H9 (cell line): ENCODE measurements around the gene TTC33. TPM values are rescaled to one million over a fixed set of nuclear protein-coding genes. Genes with fewer than 3 reads are reported as not detected.

ENCODE experiments used
- DNase-seq: peaks from one replicate; pipeline ENCODE4 v3.0.0-alpha.2; 2017
- H2AFZ ChIP-seq: one replicate; pipeline ENCODE4 v1.6.1; 2013; ENCODE audit warnings: mild to moderate bottlenecking, low read length, control low read depth, moderate library complexity
- H2AK5ac ChIP-seq: 2 replicates; pipeline ENCODE4 v1.6.1; 2013; ENCODE audit warnings: low read length, control low read depth, mixed read lengths; ENCODE audit not compliant: insufficient read length
- H2BK120ac ChIP-seq: one replicate; pipeline ENCODE4 v1.6.1; 2013; ENCODE audit warnings: low read depth, mild to moderate bottlenecking, low read length, control low read depth, inconsistent platforms; ENCODE audit not compliant: poor library complexity, severe bottlenecking
- H2BK12ac ChIP-seq: 2 replicates; pipeline ENCODE4 v1.6.1; 2013; ENCODE audit warnings: low read length, control low read depth, mixed read lengths, low read depth; ENCODE audit not compliant: insufficient read length
- H2BK15ac ChIP-seq: 2 replicates; pipeline ENCODE4 v1.6.1; 2013; ENCODE audit warnings: low read depth, low read length, control low read depth
- H2BK20ac ChIP-seq: one replicate; pipeline ENCODE4 v1.6.1; 2013; ENCODE audit warnings: low read depth, mild to moderate bottlenecking, low read length, control low read depth, inconsistent platforms; ENCODE audit not compliant: poor library complexity, severe bottlenecking
- H2BK5ac ChIP-seq: 2 replicates; pipeline ENCODE4 v1.6.1; 2013; ENCODE audit warnings: low read length, control low read depth, mixed read lengths; ENCODE audit not compliant: insufficient read length
- H3K14ac ChIP-seq: 2 replicates; pipeline ENCODE4 v1.6.1; 2013; ENCODE audit warnings: low read length, control low read depth; ENCODE audit not compliant: insufficient read depth
- H3K18ac ChIP-seq: 2 replicates; pipeline ENCODE4 v1.6.1; 2013; ENCODE audit warnings: low read depth, mild to moderate bottlenecking, mixed read lengths, low read length, control low read depth; ENCODE audit not compliant: insufficient read length
- H3K23ac ChIP-seq: 2 replicates; pipeline ENCODE4 v1.6.1; 2013; ENCODE audit warnings: low read length, control low read depth, mixed read lengths, low read depth; ENCODE audit not compliant: insufficient read length
- H3K23me2 ChIP-seq: 2 replicates; pipeline ENCODE4 v1.6.1; 2013; ENCODE audit warnings: low read depth, mild to moderate bottlenecking, mixed read lengths, low read length, control low read depth; ENCODE audit not compliant: insufficient read length, poor library complexity, severe bottlenecking
- H3K27ac ChIP-seq: 2 replicates; pipeline ENCODE4 v1.5.1; 2013; ENCODE audit warnings: low read length, control low read depth, mixed read lengths, low read depth; ENCODE audit not compliant: insufficient read length
- H3K27me3 ChIP-seq: 2 replicates; pipeline ENCODE4 v1.6.1; 2013; ENCODE audit warnings: low read length, control low read depth, inconsistent platforms; ENCODE audit not compliant: insufficient read depth
- H3K4ac ChIP-seq: 2 replicates; pipeline ENCODE4 v1.6.1; 2013; ENCODE audit warnings: low read depth, mild to moderate bottlenecking, control low read depth, inconsistent platforms, low read length, moderate library complexity
- H3K4me1 ChIP-seq: 2 replicates; pipeline ENCODE4 v1.6.1; 2013; ENCODE audit warnings: low read length, control low read depth, inconsistent platforms; ENCODE audit not compliant: insufficient read depth
- H3K4me2 ChIP-seq: 2 replicates; pipeline ENCODE4 v1.6.1; 2013; ENCODE audit warnings: low read length, control low read depth, mixed read lengths; ENCODE audit not compliant: insufficient read length, insufficient read depth
- H3K56ac ChIP-seq: 2 replicates; pipeline ENCODE4 v1.6.1; 2013; ENCODE audit warnings: low read depth, mild to moderate bottlenecking, mixed read lengths, low read length, control low read depth; ENCODE audit not compliant: insufficient read length
- H3K79me1 ChIP-seq: 2 replicates; pipeline ENCODE4 v1.6.1; 2013; ENCODE audit warnings: low read depth, mild to moderate bottlenecking, moderate library complexity, low read length, control low read depth, inconsistent platforms; ENCODE audit not compliant: insufficient read depth, poor library complexity, severe bottlenecking
- H3K79me2 ChIP-seq: 2 replicates; pipeline ENCODE4 v1.6.1; 2013; ENCODE audit warnings: low read length, control low read depth, inconsistent platforms; ENCODE audit not compliant: insufficient read depth
- H3K9ac ChIP-seq: 2 replicates; pipeline ENCODE4 v1.6.1; 2013; ENCODE audit warnings: low read length, control low read depth, mixed read lengths; ENCODE audit not compliant: insufficient read length; ENCODE audit errors: extremely low read depth
- H3K9me3 ChIP-seq: one replicate; pipeline ENCODE4 v1.6.1; 2013; ENCODE audit warnings: low read depth, low read length, inconsistent platforms; ENCODE audit not compliant: control insufficient read depth
- H3T11ph ChIP-seq: one replicate; pipeline ENCODE4 v1.6.1; 2013; ENCODE audit warnings: mild to moderate bottlenecking, low read length, control low read depth, inconsistent platforms
- H4K20me1 ChIP-seq: one replicate; pipeline ENCODE4 v1.6.1; 2013; ENCODE audit not compliant: control insufficient read depth, insufficient read length, insufficient read depth
- H4K5ac ChIP-seq: 2 replicates; pipeline ENCODE4 v1.6.1; 2013; ENCODE audit warnings: low read depth, mild to moderate bottlenecking, mixed read lengths, low read length, control low read depth; ENCODE audit not compliant: insufficient read length
- H4K8ac ChIP-seq: replicated peaks from 2 replicates; pipeline ENCODE4 v1.6.1; 2013; ENCODE audit warnings: low read length, control low read depth, mixed read lengths, low read depth; ENCODE audit not compliant: insufficient read length
- H4K91ac ChIP-seq: 2 replicates; pipeline ENCODE4 v1.6.1; 2013; ENCODE audit warnings: low read depth, mild to moderate bottlenecking, moderate library complexity, mixed read lengths, low read length, control low read depth; ENCODE audit not compliant: insufficient read length
- H3K27ac Mint-ChIP-seq, 3 experiments: 2 replicates in 2 of 3; 3 replicates in 1 of 3; pipeline ENCODE4 v1.8.0; 2020 to 2021; ENCODE audit warnings: mixed read lengths in 3 of 3, mild to moderate bottlenecking in 1 of 3, moderate library complexity in 1 of 3
- H3K27me3 Mint-ChIP-seq: 2 replicates; pipeline ENCODE4 v1.8.0; 2021; ENCODE audit warnings: low read depth, mild to moderate bottlenecking, moderate library complexity, mixed read lengths
- H3K36me3 Mint-ChIP-seq, 3 experiments: 2 replicates in 2 of 3; 3 replicates in 1 of 3; pipeline ENCODE4 v1.8.0; 2020 to 2021; ENCODE audit warnings: low read depth in 3 of 3, mixed read lengths in 3 of 3; ENCODE audit not compliant: insufficient read depth in 1 of 3
- H3K4me1 Mint-ChIP-seq, 2 experiments: 2 replicates each; pipeline ENCODE4 v1.8.0; 2020; ENCODE audit warnings: mixed read lengths in 2 of 2
- H3K4me3 Mint-ChIP-seq, 2 experiments: 2 replicates in 1 of 2; 3 replicates in 1 of 2; pipeline ENCODE4 v1.8.0; 2020 to 2021; ENCODE audit warnings: mild to moderate bottlenecking in 2 of 2, mixed read lengths in 2 of 2, moderate library complexity in 1 of 2
- H3K9me3 Mint-ChIP-seq, 2 experiments: 2 replicates in 1 of 2; 3 replicates in 1 of 2; pipeline ENCODE4 v1.8.0; 2020; ENCODE audit warnings: mild to moderate bottlenecking in 2 of 2, mixed read lengths in 2 of 2, moderate library complexity in 1 of 2
- total RNA-seq: library from RNA; stranded (reverse); gene quantifications from 2 replicates; pipeline ENCODE4 v1.2.1, GENCODE V29; 2021
- TF ChIP-seq, protein P1 (sequence below): fragments of 200-600 bp; sonication (generic); conservative IDR thresholded peaks from 3 replicates; pipeline ENCODE4 v1.8.0; 2021; ENCODE audit warnings: antibody characterized with exemption, mild to moderate bottlenecking

Gene TTC33
- total RNA-seq, 1 experiment from 2014 or later: 7.3 TPM

DNA sequence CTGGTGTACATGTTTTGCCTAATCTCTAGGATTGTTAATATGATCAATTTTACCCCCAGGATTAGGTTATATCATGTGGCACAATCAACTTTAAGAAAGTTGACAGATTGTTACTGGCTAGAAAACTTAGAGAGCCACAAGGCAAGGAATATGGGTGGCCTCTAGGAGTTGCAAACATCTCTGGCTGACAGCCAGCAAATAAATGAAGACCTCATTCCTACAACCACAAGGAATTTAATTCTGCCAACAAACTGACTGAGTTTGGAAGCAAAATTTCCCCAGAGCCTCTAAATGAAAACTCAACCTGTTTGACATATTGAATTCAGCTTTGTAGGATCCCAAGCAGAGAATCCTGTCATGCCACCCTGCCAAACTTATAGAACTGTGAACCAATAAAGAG lies 272.4 kb downstream of the TTC33 start:
- DNase-seq: no peak
- no peak overlapping the region for H3K4me2 ChIP-seq
- no peak overlapping the region for H4K91ac ChIP-seq
- H3K9me3 Mint-ChIP-seq: no peaks in the 10 kb centered on the region
- no peak overlapping the region for H3K9ac ChIP-seq
- H2BK120ac ChIP-seq: no peak overlapping the region
- H3K4me3 Mint-ChIP-seq: no peak overlapping the region
- no peaks in the 10 kb centered on the region for H3K79me2 ChIP-seq
- no peaks in the 10 kb centered on the region for H3K4me1 ChIP-seq
- H3K14ac ChIP-seq: no peak overlapping the region
- no peaks in the 10 kb centered on the region for H4K20me1 ChIP-seq
- H2BK15ac ChIP-seq: no peak overlapping the region
- no peaks in the 10 kb centered on the region for H3K36me3 Mint-ChIP-seq
- no peaks in the 10 kb centered on the region for H3K4me1 Mint-ChIP-seq
- no peak overlapping the region for H2AK5ac ChIP-seq
- no peak overlapping the region for H3K18ac ChIP-seq
- H3K27me3 Mint-ChIP-seq: no peaks in the 10 kb centered on the region
- H3K27ac Mint-ChIP-seq: no peak overlapping the region
- no peak overlapping the region for H2BK12ac ChIP-seq
- H3K9me3 ChIP-seq: no peaks in the 10 kb centered on the region
- no peak overlapping the region for H4K5ac ChIP-seq
- no peak overlapping the region for H3K4ac ChIP-seq
- H3K79me1 ChIP-seq: no peaks in the 10 kb centered on the region
- no peak overlapping the region for H3K56ac ChIP-seq
- TF ChIP-seq, protein P1, sequence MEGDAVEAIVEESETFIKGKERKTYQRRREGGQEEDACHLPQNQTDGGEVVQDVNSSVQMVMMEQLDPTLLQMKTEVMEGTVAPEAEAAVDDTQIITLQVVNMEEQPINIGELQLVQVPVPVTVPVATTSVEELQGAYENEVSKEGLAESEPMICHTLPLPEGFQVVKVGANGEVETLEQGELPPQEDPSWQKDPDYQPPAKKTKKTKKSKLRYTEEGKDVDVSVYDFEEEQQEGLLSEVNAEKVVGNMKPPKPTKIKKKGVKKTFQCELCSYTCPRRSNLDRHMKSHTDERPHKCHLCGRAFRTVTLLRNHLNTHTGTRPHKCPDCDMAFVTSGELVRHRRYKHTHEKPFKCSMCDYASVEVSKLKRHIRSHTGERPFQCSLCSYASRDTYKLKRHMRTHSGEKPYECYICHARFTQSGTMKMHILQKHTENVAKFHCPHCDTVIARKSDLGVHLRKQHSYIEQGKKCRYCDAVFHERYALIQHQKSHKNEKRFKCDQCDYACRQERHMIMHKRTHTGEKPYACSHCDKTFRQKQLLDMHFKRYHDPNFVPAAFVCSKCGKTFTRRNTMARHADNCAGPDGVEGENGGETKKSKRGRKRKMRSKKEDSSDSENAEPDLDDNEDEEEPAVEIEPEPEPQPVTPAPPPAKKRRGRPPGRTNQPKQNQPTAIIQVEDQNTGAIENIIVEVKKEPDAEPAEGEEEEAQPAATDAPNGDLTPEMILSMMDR: no peak
- H3K23ac ChIP-seq: no peak overlapping the region
- H2BK20ac ChIP-seq: no peak overlapping the region
- H3K27ac ChIP-seq: no peak overlapping the region
- no peak overlapping the region for H2BK5ac ChIP-seq
- H3T11ph ChIP-seq: no peak overlapping the region
- H3K23me2 ChIP-seq: no peaks in the 10 kb centered on the region
- H4K8ac ChIP-seq: no peak overlapping the region
- no peaks in the 10 kb centered on the region for H3K27me3 ChIP-seq
- H2AFZ ChIP-seq: no peak overlapping the region
